Progenitor cell of endocrine pancreas (in vitro differentiated cells): ENCODE data around the gene GDA. TPM values are rescaled to one million over a fixed set of nuclear protein-coding genes. Genes with fewer than 3 reads are reported as not detected.

Experiments
- DNase-seq: peaks from one replicate; pipeline ENCODE4 v3.0.0; 2021; ENCODE audit warnings: low spot score; ENCODE audit not compliant: unreplicated experiment
- H3K27ac Mint-ChIP-seq: 2 replicates; pipeline ENCODE4 v1.8.0; 2021; ENCODE audit warnings: mild to moderate bottlenecking, moderate library complexity, mixed read lengths
- H3K27me3 Mint-ChIP-seq: 2 replicates; pipeline ENCODE4 v1.8.0; 2021; ENCODE audit warnings: mixed read lengths
- H3K36me3 Mint-ChIP-seq: 2 replicates; pipeline ENCODE4 v1.8.0; 2022; ENCODE audit warnings: mixed read lengths; ENCODE audit not compliant: insufficient read depth
- H3K4me1 Mint-ChIP-seq: 2 replicates; pipeline ENCODE4 v1.8.0; 2021; ENCODE audit warnings: low read depth, mixed read lengths
- H3K4me3 Mint-ChIP-seq: 2 replicates; pipeline ENCODE4 v1.8.0; 2021; ENCODE audit warnings: low read depth, mild to moderate bottlenecking, moderate library complexity, mixed read lengths
- H3K9me3 Mint-ChIP-seq: 2 replicates; pipeline ENCODE4 v1.8.0; 2021; ENCODE audit warnings: low read depth, mixed read lengths
- CTCF ChIP-seq: fragments of 200-600 bp; sonication (generic); IDR thresholded peaks from one replicate; pipeline ENCODE4 v1.5.0; 2021; ENCODE audit warnings: antibody characterized with exemption, mild to moderate bottlenecking; ENCODE audit not compliant: unreplicated experiment
- total RNA-seq: library from RNA; stranded (reverse); gene quantifications from 2 replicates; pipeline ENCODE4 v1.2.1, GENCODE V29; 2021

GDA gene
- total RNA-seq, 1 donor from 2014 or later = 5.5 TPM

- H3K36me3 Mint-ChIP-seq = peaks cover 2% of the 10 kb centered on the region
- TF ChIP-seq CTCF = no peak
- no peak overlapping the region for H3K27ac Mint-ChIP-seq
- DNase-seq = no peak
- H3K27me3 Mint-ChIP-seq = no peaks in the 10 kb centered on the region
- no peak overlapping the region for H3K4me3 Mint-ChIP-seq
- peaks cover 3% of the 10 kb centered on the region for H3K4me1 Mint-ChIP-seq
- H3K9me3 Mint-ChIP-seq = peaks cover under 1% of the 10 kb centered on the region
Observed at GRCh38 chr9:72188232-72188631, 39.0 kb downstream of the GDA start.

- Mint-ChIP-seq H3K4me1 (no peaks in the 10 kb centered on the region), H3K27ac (no peak overlapping the region), H3K36me3 (no peaks in the 10 kb centered on the region), H3K27me3 (no peaks in the 10 kb centered on the region), H3K9me3 (no peaks in the 10 kb centered on the region), H3K4me3 (no peak overlapping the region)
- TF ChIP-seq CTCF = no peak
- no peak for DNase-seq
Observed at GRCh38 chr9:72193478-72193881, 44.2 kb downstream of the GDA start.

- Mint-ChIP-seq H3K9me3 (no peaks in the 10 kb centered on the region), H3K4me3 (no peak overlapping the region), H3K27ac (no peak overlapping the region), H3K27me3 (no peaks in the 10 kb centered on the region), H3K4me1 (no peaks in the 10 kb centered on the region), H3K36me3 (no peaks in the 10 kb centered on the region)
- no peak for DNase-seq
- TF ChIP-seq CTCF = no peak
Observed at GRCh38 chr9:72199238-72199637, 50.0 kb downstream of the GDA start.

GRCh38 chr9:72200452-72200851, 51.2 kb downstream of the GDA start:
- DNase-seq = no peak
- Mint-ChIP-seq H3K27me3 (no peaks in the 10 kb centered on the region), H3K36me3 (no peaks in the 10 kb centered on the region), H3K4me3 (no peak overlapping the region), H3K4me1 (peaks cover 1% of the 10 kb centered on the region), H3K9me3 (no peaks in the 10 kb centered on the region), H3K27ac (no peak overlapping the region)
- TF ChIP-seq CTCF = no peak

- H3K27me3 Mint-ChIP-seq = no peaks in the 10 kb centered on the region
- H3K9me3 Mint-ChIP-seq = no peaks in the 10 kb centered on the region
- H3K4me3 Mint-ChIP-seq = no peak overlapping the region
- DNase-seq = no peak
- H3K27ac Mint-ChIP-seq = no peak overlapping the region
- no peak for TF ChIP-seq CTCF
- H3K4me1 Mint-ChIP-seq = peaks cover 1% of the 10 kb centered on the region
- H3K36me3 Mint-ChIP-seq = no peaks in the 10 kb centered on the region
Observed at GRCh38 chr9:72202009-72202408, 52.8 kb downstream of the GDA start.
